CD4-positive, CD25-positive, alpha-beta regulatory T cell (primary cell): ENCODE data around the gene ASTN1. TPM values are rescaled to one million over a fixed set of nuclear protein-coding genes. Genes with fewer than 3 reads are reported as not detected.
A peak's percentile ranks its signal among the peaks of the same experiment; 100 is the strongest.

Experiments used
- ATAC-seq, 2 donors: fragments of 150-1000 bp; cut with Tn5 transposase; one replicate each; pipeline ENCODE4 v1.10.0; 2021; ENCODE audit warnings: low read depth in 2 of 2, moderate number of reproducible peaks in 2 of 2, moderate library complexity in 1 of 2
- DNase-seq, 3 donors: peaks; one replicate each; pipeline versions ENCODE4 v3.0.0 to v3.0.0-alpha.2; 2012 to 2022; ENCODE audit warnings: mixed read lengths in 1 of 3
- H3K27ac ChIP-seq: one replicate; pipeline ENCODE4 v1.7.0; 2013; ENCODE audit warnings: mild to moderate bottlenecking, low read length; ENCODE audit not compliant: insufficient read depth, poor library complexity, severe bottlenecking
- H3K27me3 ChIP-seq: one replicate; pipeline ENCODE4 v1.7.0; 2013; ENCODE audit warnings: low read length; ENCODE audit not compliant: control insufficient read depth, insufficient read depth
- H3K36me3 ChIP-seq: one replicate; pipeline ENCODE4 v1.7.0; 2013; ENCODE audit warnings: mild to moderate bottlenecking, low read length, moderate library complexity; ENCODE audit not compliant: control insufficient read depth, insufficient read depth
- H3K4me1 ChIP-seq: 2 replicates; pipeline ENCODE4 v1.7.0; 2013; ENCODE audit warnings: mild to moderate bottlenecking, low read length; ENCODE audit not compliant: insufficient read depth, control insufficient read depth, poor library complexity, severe bottlenecking
- H3K4me3 ChIP-seq: one replicate; pipeline ENCODE4 v1.7.0; 2013; ENCODE audit warnings: low read depth, mild to moderate bottlenecking, low read length, moderate library complexity
- H3K9me3 ChIP-seq, 2 experiments: 1 replicate in 1 of 2; 2 replicates in 1 of 2; pipeline ENCODE4 v1.7.0; 2013; ENCODE audit warnings: low read length in 2 of 2, mild to moderate bottlenecking in 1 of 2, moderate library complexity in 1 of 2; ENCODE audit not compliant: control insufficient read depth in 2 of 2
- H3K27ac Mint-ChIP-seq, 3 donors: one replicate each; pipeline ENCODE4 v1.8.0; 2020 to 2022; ENCODE audit warnings: mild to moderate bottlenecking in 3 of 3, mixed read lengths in 3 of 3, moderate library complexity in 2 of 3
- H3K27me3 Mint-ChIP-seq: one replicate; pipeline ENCODE4 v1.8.0; 2022; ENCODE audit warnings: mild to moderate bottlenecking, mixed read lengths
- H3K36me3 Mint-ChIP-seq: one replicate; pipeline ENCODE4 v1.8.0; 2020; ENCODE audit warnings: mixed read lengths
- H3K4me1 Mint-ChIP-seq, 4 donors: one replicate each; pipeline ENCODE4 v1.8.0; 2020 to 2022; ENCODE audit warnings: mixed read lengths in 4 of 4, mild to moderate bottlenecking in 1 of 4
- H3K4me3 Mint-ChIP-seq, 4 donors: one replicate each; pipeline ENCODE4 v1.8.0; 2020 to 2022; ENCODE audit warnings: mild to moderate bottlenecking in 4 of 4, mixed read lengths in 4 of 4, moderate library complexity in 3 of 4
- H3K9me3 Mint-ChIP-seq, 7 donors: one replicate each; pipeline ENCODE4 v1.8.0; 2020 to 2022; ENCODE audit warnings: mixed read lengths in 7 of 7, mild to moderate bottlenecking in 3 of 7, moderate library complexity in 2 of 7
- polyA plus RNA-seq, 4 donors: library from polyadenylated mRNA; unstranded; fragments of 300-500 nt; fragmentation: Illumina TruSeq; gene quantifications; one replicate each; pipeline ENCODE4 v1.2.3, GENCODE V29; 2021
- total RNA-seq: library from RNA; stranded (reverse); gene quantifications from one replicate; pipeline ENCODE4 v1.2.3, GENCODE V29; 2022

ASTN1 gene
- total and polyA plus RNA-seq, 5 donors from 2014 or later, result not detected

- DNase-seq (no peak), ATAC-seq (no peak)
- no peaks in the 10 kb centered on the region for H3K4me1 ChIP-seq
- peaks cover 0 to 7% (median 3%) of the 10 kb centered on the region in 7 donors for H3K9me3 Mint-ChIP-seq
- peak overlapping the region in 1 of 3 donors; percentile 33 for H3K27ac Mint-ChIP-seq
- H3K27me3 ChIP-seq, result no peaks in the 10 kb centered on the region
- H3K4me3 Mint-ChIP-seq, result no peak overlapping the region
- no peak overlapping the region for H3K27ac ChIP-seq
- H3K9me3 ChIP-seq, result no peaks in the 10 kb centered on the region
- H3K36me3 Mint-ChIP-seq, result no peaks in the 10 kb centered on the region
- H3K36me3 ChIP-seq, result no peaks in the 10 kb centered on the region
- no peaks in the 10 kb centered on the region for H3K27me3 Mint-ChIP-seq
- H3K4me3 ChIP-seq, result no peak overlapping the region
- H3K4me1 Mint-ChIP-seq, result no peaks in the 10 kb centered on the region
Measured at GRCh38 chr1:177135250-177135649, 29.3 kb downstream of the ASTN1 start.

- Mint-ChIP-seq H3K4me3 (no peak overlapping the region), H3K4me1 (no peaks in the 10 kb centered on the region), H3K9me3 (peaks cover 0 to 4% (median 2%) of the 10 kb centered on the region in 7 donors), H3K27me3 (no peaks in the 10 kb centered on the region), H3K36me3 (no peaks in the 10 kb centered on the region), H3K27ac (no peak overlapping the region)
- no peak for ATAC-seq
- H3K4me3 ChIP-seq, result no peak overlapping the region
- no peaks in the 10 kb centered on the region for H3K27me3 ChIP-seq
- H3K4me1 ChIP-seq, result no peaks in the 10 kb centered on the region
- H3K27ac ChIP-seq, result no peak overlapping the region
- no peak for DNase-seq
- no peaks in the 10 kb centered on the region for H3K36me3 ChIP-seq
- H3K9me3 ChIP-seq, result no peaks in the 10 kb centered on the region
Measured at GRCh38 chr1:177133977-177134538, 30.5 kb downstream of the ASTN1 start.

- Mint-ChIP-seq H3K27me3 (no peaks in the 10 kb centered on the region), H3K4me1 (no peaks in the 10 kb centered on the region), H3K36me3 (no peaks in the 10 kb centered on the region), H3K27ac (no peak overlapping the region), H3K4me3 (no peak overlapping the region), H3K9me3 (peaks cover 0 to 3% (median 0%) of the 10 kb centered on the region in 7 donors)
- no peaks in the 10 kb centered on the region for H3K27me3 ChIP-seq
- no peak overlapping the region for H3K4me3 ChIP-seq
- no peak for DNase-seq
- H3K36me3 ChIP-seq, result no peaks in the 10 kb centered on the region
- H3K4me1 ChIP-seq, result no peaks in the 10 kb centered on the region
- no peak for ATAC-seq
- no peaks in the 10 kb centered on the region for H3K9me3 ChIP-seq
- no peak overlapping the region for H3K27ac ChIP-seq
Measured at GRCh38 chr1:177132141-177132540, 32.4 kb downstream of the ASTN1 start.

GRCh38 chr1:177131723-177132122, 32.8 kb downstream of the ASTN1 start:
- Mint-ChIP-seq H3K27me3 (no peaks in the 10 kb centered on the region), H3K4me3 (no peak overlapping the region), H3K36me3 (no peaks in the 10 kb centered on the region), H3K4me1 (no peaks in the 10 kb centered on the region), H3K27ac (no peak overlapping the region), H3K9me3 (peaks cover 0 to 3% (median 0%) of the 10 kb centered on the region in 7 donors)
- no peak for DNase-seq
- Histone ChIP-seq H3K4me3 (no peak overlapping the region), H3K27ac (no peak overlapping the region), H3K9me3 (no peaks in the 10 kb centered on the region), H3K36me3 (no peaks in the 10 kb centered on the region), H3K4me1 (no peaks in the 10 kb centered on the region), H3K27me3 (no peaks in the 10 kb centered on the region)
- no peak for ATAC-seq

GRCh38 chr1:177130451-177130945, 34.0 kb downstream of the ASTN1 start:
- Mint-ChIP-seq H3K4me1 (no peaks in the 10 kb centered on the region), H3K4me3 (no peak overlapping the region), H3K36me3 (no peaks in the 10 kb centered on the region)

GRCh38 chr1:177128665-177129281, 35.7 kb downstream of the ASTN1 start:
- no peaks in the 10 kb centered on the region for H3K36me3 ChIP-seq
- no peak for DNase-seq
- H3K4me3 ChIP-seq, result no peak overlapping the region
- no peak for ATAC-seq
- H3K36me3 Mint-ChIP-seq, result no peaks in the 10 kb centered on the region
- peaks cover 0 to 3% (median 0%) of the 10 kb centered on the region in 7 donors for H3K9me3 Mint-ChIP-seq
- H3K27me3 ChIP-seq, result no peaks in the 10 kb centered on the region
- H3K4me3 Mint-ChIP-seq, result no peak overlapping the region
- H3K27ac Mint-ChIP-seq, result no peak overlapping the region
- H3K27me3 Mint-ChIP-seq, result no peaks in the 10 kb centered on the region
- H3K9me3 ChIP-seq, result no peaks in the 10 kb centered on the region
- H3K4me1 ChIP-seq, result no peaks in the 10 kb centered on the region
- H3K27ac ChIP-seq, result no peak overlapping the region
- H3K4me1 Mint-ChIP-seq, result no peaks in the 10 kb centered on the region

More at GRCh38 chr1:177130451-177130945, 34.0 kb downstream of the ASTN1 start:
- no peak overlapping the region for H3K27ac ChIP-seq
- H3K27ac Mint-ChIP-seq, result no peak overlapping the region
- ATAC-seq (no peak), DNase-seq (no peak)
- H3K4me3 ChIP-seq, result no peak overlapping the region
- no peaks in the 10 kb centered on the region for H3K9me3 ChIP-seq
- H3K36me3 ChIP-seq, result no peaks in the 10 kb centered on the region
- no peaks in the 10 kb centered on the region for H3K27me3 ChIP-seq
- H3K27me3 Mint-ChIP-seq, result no peaks in the 10 kb centered on the region
- H3K4me1 ChIP-seq, result no peaks in the 10 kb centered on the region
- H3K9me3 Mint-ChIP-seq, result peaks cover 0 to 3% (median 0%) of the 10 kb centered on the region in 7 donors

- no peaks in the 10 kb centered on the region for H3K4me1 Mint-ChIP-seq
- Histone ChIP-seq H3K27me3 (no peaks in the 10 kb centered on the region), H3K36me3 (no peaks in the 10 kb centered on the region), H3K4me1 (no peaks in the 10 kb centered on the region), H3K9me3 (no peaks in the 10 kb centered on the region), H3K27ac (no peak overlapping the region), H3K4me3 (no peak overlapping the region)
- no peaks in the 10 kb centered on the region for H3K36me3 Mint-ChIP-seq
- H3K27ac Mint-ChIP-seq, result no peak overlapping the region
- H3K4me3 Mint-ChIP-seq, result no peak overlapping the region
- DNase-seq (no peak), ATAC-seq (no peak)
- H3K27me3 Mint-ChIP-seq, result no peaks in the 10 kb centered on the region
- H3K9me3 Mint-ChIP-seq, result peaks cover 0 to 5% (median 0%) of the 10 kb centered on the region in 7 donors
Measured at GRCh38 chr1:177126267-177126666, 38.2 kb downstream of the ASTN1 start.
